Lower lobe of right lung (tissue), 2 donors: ENCODE measurements around the gene DNAJB13. TPM values are rescaled to one million over a fixed set of nuclear protein-coding genes. Genes with fewer than 3 reads are reported as not detected.

Experiments used
- ATAC-seq, 2 donors: fragments of 200-7000 bp; cut with Tn5 transposase; one replicate each; pipeline ENCODE4 v1.9.1; 2020 to 2022; ENCODE audit warnings: mild to moderate bottlenecking in 2 of 2, moderate library complexity in 2 of 2
- DNase-seq: peaks from one replicate; pipeline ENCODE4 v3.0.0-alpha.2; 2020
- H3K27ac ChIP-seq: fragments of 200-600 bp; one replicate; pipeline ENCODE4 v1.8.0; 2022
- H3K27me3 ChIP-seq: fragments of 200-600 bp; one replicate; pipeline ENCODE4 v1.8.0; 2022; ENCODE audit warnings: low read depth
- H3K36me3 ChIP-seq: fragments of 200-600 bp; one replicate; pipeline ENCODE4 v1.8.0; 2022; ENCODE audit warnings: mild to moderate bottlenecking
- H3K4me1 ChIP-seq: fragments of 200-600 bp; one replicate; pipeline ENCODE4 v1.8.0; 2022
- H3K4me3 ChIP-seq: fragments of 200-600 bp; one replicate; pipeline ENCODE4 v1.8.0; 2022; ENCODE audit warnings: mild to moderate bottlenecking
- H3K9me3 ChIP-seq: fragments of 200-600 bp; one replicate; pipeline ENCODE4 v1.8.0; 2022
- intact Hi-C: fragments of 100-400 bp; cut with DNase I; formaldehyde crosslinking; loops from one replicate; pipeline ENCODE4 v1.11.0; 2022
- total RNA-seq: library from RNA; stranded (reverse); fragmentation: NEBNext Ultra II Directional; extraction: Animal tissue kit (Norgen Biotek cat#: 25700); gene quantifications from one replicate; pipeline ENCODE4 v1.2.1, GENCODE V29; 2021
- TF ChIP-seq, protein P1 (sequence below): fragments of 200-600 bp; IDR thresholded peaks from one replicate; pipeline ENCODE4 v1.8.0; 2022; ENCODE audit warnings: antibody characterized with exemption, mild to moderate bottlenecking
- donor health status: DM: no; HTN: yes; CAD: no; lungs with severe emphysema.

Gene DNAJB13
- total RNA-seq, 1 donor from 2014 or later = 7.5 TPM

- TF ChIP-seq, protein P1, sequence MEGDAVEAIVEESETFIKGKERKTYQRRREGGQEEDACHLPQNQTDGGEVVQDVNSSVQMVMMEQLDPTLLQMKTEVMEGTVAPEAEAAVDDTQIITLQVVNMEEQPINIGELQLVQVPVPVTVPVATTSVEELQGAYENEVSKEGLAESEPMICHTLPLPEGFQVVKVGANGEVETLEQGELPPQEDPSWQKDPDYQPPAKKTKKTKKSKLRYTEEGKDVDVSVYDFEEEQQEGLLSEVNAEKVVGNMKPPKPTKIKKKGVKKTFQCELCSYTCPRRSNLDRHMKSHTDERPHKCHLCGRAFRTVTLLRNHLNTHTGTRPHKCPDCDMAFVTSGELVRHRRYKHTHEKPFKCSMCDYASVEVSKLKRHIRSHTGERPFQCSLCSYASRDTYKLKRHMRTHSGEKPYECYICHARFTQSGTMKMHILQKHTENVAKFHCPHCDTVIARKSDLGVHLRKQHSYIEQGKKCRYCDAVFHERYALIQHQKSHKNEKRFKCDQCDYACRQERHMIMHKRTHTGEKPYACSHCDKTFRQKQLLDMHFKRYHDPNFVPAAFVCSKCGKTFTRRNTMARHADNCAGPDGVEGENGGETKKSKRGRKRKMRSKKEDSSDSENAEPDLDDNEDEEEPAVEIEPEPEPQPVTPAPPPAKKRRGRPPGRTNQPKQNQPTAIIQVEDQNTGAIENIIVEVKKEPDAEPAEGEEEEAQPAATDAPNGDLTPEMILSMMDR = no peak
- intact Hi-C loops = no loop called here
- H3K4me3 ChIP-seq = no peak overlapping the region
- peak overlapping the region; percentile 87 for H3K27ac ChIP-seq
- ATAC-seq = peak; percentile 93 to 94
- H3K4me1 ChIP-seq = peaks cover 40% of the 10 kb centered on the region
- H3K27me3 ChIP-seq = no peaks in the 10 kb centered on the region
- H3K36me3 ChIP-seq = peaks cover 10% of the 10 kb centered on the region
- DNase-seq = peak; percentile 94
- no peaks in the 10 kb centered on the region for H3K9me3 ChIP-seq
These were observed 67.6 kb downstream of the DNAJB13 start for GRCh38 chr11:74018331-74019005.

DNA sequence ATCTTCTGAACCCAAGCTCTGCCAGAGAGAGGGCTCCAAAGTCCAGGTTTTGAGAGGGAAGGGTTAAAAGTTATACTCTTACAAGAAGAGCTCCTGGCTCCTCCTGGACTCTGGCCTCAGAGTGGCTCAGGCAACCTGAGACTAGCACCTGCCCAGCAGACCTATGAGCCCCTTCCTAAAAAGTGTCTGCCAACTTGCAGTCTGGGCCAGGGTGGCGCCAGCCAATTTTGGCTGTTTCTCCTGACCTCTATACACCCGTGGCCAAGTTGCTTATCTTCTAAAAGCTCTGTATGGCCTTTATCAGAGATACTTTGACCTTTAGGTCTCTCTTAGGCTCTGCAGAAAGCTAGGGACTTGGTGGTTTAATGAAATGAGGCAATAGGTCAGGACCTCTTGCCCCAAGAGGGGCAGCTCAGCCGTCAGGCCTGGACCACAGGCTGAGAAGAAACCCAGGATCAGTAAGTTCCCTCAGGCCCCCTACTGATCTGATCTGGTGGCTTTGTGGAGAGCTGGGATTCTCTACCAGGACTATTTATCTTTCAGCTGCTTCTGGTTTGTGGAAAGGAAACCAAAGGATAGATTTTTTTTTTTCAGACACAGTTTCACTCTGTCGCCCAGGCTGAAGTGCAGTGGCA lies 68.4 kb downstream of the DNAJB13 start:
- DNase-seq (no peak), ATAC-seq (peak in 1 of 2 donors; percentile 3)
- Histone ChIP-seq H3K36me3 (peaks cover 6% of the 10 kb centered on the region), H3K27me3 (no peaks in the 10 kb centered on the region), H3K4me1 (peaks cover 48% of the 10 kb centered on the region), H3K4me3 (no peak overlapping the region), H3K27ac (peak overlapping the region; percentile 87), H3K9me3 (no peaks in the 10 kb centered on the region)
- intact Hi-C loops = no loop called here
- TF ChIP-seq, protein P1 = no peak

DNA sequence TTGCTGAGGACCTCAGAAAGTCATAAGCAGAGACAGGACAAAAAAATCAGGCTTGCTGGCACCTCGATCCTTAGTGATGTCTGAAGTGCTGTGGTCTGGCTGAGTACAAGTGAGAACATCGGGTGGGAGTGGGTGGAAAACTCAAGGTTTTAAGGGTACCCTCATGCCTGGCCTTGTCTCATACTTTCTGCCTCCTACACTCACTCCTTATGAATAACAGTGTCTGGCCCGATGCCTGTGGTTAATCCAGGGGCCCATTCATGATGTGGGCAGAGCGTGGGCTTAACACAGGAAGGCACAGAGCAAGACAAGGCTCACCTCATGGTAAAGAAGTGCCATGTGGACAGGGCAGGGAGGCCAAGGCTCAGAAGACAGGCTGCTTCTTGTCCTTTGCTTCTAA lies 69.0 kb downstream of the DNAJB13 start:
- H3K27me3 ChIP-seq = no peaks in the 10 kb centered on the region
- H3K4me3 ChIP-seq = no peak overlapping the region
- intact Hi-C loops = no loop called here
- TF ChIP-seq, protein P1 = no peak
- DNase-seq (no peak), ATAC-seq (no peak)
- peak overlapping the region; percentile 87 for H3K27ac ChIP-seq
- H3K4me1 ChIP-seq = peaks cover 54% of the 10 kb centered on the region
- peaks cover 6% of the 10 kb centered on the region for H3K36me3 ChIP-seq
- H3K9me3 ChIP-seq = no peaks in the 10 kb centered on the region

Other genes starting within 250 kb of the DNAJB13 start
- 128 TPM for gene RAB6A, start 190.0 kb upstream of the DNAJB13 start, total RNA-seq
- 26.5 TPM for gene MRPL48, start 163.2 kb upstream of the DNAJB13 start, total RNA-seq
- gene COA4, start 74.2 kb upstream of the DNAJB13 start, total RNA-seq = 41.6 TPM
- gene PAAF1, start 74.0 kb upstream of the DNAJB13 start, total RNA-seq = 15.2 TPM
- gene UCP2, start 31.8 kb downstream of the DNAJB13 start, total RNA-seq = 83.5 TPM
- gene UCP3, start 58.1 kb downstream of the DNAJB13 start, total RNA-seq = 3.1 TPM
- gene C2CD3, start 220.0 kb downstream of the DNAJB13 start, total RNA-seq = 31.0 TPM
- gene PPME1, start 220.3 kb downstream of the DNAJB13 start, total RNA-seq = 29.4 TPM